Colon (tissue), 2 donors: ENCODE measurements around the gene RFX1.

Source experiments
- FAIRE-seq: peaks from 2 replicates; lab custom pipeline; 2012; peaks lifted over from hg19 to GRCh38; lab: Jason Lieb, UNC
- donor health status: control.
- donor health status: control.

Gene RFX1

GRCh38 chr19:13960863-13961784, 45.0 kb downstream of the RFX1 start:
- no peak for FAIRE-seq

DNA sequence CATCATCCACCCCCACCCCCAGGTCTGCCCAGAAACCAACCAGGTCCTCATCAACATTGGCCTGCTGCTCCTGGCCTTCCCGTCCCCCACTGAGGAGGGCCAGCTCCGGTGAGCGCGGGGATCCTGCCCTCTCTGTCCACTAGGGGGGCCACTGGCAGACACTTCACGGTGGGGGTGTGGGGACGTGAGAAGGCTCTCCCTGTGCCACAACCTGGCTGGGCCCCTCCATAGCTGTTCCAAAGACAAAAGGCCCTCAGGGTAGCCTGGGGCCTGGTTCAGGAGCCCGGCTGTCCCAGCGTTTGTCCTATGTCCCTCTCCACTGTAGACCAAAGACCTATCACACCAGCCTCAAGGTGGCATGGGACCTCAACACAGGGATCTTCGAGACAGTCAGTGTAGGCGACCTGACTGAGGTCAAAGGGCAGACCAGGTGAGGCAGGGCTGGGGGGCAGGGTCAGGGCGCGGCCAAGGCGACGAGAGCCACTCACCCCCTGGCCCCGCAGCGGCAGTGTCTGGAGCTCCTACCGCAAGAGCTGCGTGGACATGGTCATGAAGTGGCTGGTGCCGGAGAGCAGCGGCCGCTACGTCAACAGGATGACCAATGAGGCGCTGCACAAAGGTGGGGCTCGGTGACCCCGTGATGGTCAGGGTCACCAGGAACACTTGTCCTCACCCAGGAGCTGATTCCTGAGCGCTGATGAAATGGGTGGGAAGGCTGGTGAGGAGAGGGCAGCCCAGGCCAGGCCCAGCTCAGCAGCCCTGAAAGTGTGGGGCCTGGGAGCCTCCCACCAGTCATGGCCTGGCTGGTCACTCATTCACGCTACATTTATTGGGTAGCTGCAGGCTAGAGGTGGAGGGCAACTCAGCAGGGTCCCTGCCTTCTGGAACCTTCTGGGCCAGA, 45.9 kb downstream of the RFX1 start:
- FAIRE-seq, result no peak

GRCh38 chr19:13959141-13959961, 46.8 kb downstream of the RFX1 start:
- FAIRE-seq, result no peak

DNA sequence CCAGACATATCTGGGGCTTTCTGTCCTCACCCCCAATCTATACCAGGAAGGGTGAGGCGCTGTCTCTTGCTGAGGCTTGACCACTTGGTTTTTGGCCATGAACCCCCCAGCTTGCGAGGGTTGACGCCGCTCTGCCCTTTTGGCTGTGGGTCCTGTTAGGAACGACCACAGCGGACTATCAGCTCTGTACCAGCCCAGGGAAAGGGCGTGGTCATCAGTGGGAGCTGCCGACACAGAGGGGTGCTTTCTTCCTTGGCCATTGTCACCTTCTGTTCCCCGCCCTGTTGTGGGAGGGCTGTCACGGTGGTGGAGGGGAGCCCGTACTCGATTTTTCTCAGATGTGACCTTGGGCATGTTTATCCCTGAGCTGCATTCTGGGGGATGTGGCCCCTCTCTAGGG, 48.1 kb downstream of the RFX1 start:
- FAIRE-seq, result no peak

DNA sequence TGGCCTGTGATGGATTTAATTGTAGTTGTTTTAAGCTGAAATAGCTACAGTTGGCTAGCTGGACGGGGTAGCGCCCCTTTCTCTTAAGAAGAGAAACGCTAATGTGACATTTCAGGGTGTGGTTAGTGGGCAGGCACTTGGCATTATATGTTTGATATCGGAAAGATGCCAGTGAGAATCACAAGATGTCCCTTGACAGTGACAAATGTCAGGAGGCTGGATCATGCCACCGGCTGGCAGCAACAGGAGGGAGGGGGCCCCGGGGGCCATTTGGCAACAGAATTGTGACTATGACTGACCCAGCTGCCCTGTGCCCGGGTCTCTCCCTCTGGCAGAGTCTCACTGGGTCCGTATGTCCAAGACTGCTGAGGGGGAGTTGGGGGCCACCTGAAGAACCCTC, 49.1 kb downstream of the RFX1 start:
- FAIRE-seq, result no peak

DNA sequence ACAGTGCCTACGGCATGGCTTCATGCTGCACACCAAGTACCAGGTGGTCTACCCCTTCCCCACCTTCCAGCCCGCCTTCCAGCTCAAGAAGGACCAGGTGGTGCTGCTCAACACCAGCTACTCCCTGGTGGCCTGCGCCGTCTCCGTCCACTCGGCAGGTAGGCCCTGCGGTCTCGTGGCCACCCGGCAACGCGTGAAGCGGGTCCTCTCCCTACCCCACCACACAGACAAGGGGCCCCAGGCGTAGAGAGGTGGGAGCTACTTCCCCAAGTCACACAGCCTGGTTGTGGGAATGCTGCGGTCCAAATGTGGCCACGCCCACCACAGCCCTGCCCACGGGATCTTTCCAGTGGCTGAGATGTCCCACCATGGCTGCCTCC, 49.8 kb downstream of the RFX1 start:
- no peak for FAIRE-seq

DNA sequence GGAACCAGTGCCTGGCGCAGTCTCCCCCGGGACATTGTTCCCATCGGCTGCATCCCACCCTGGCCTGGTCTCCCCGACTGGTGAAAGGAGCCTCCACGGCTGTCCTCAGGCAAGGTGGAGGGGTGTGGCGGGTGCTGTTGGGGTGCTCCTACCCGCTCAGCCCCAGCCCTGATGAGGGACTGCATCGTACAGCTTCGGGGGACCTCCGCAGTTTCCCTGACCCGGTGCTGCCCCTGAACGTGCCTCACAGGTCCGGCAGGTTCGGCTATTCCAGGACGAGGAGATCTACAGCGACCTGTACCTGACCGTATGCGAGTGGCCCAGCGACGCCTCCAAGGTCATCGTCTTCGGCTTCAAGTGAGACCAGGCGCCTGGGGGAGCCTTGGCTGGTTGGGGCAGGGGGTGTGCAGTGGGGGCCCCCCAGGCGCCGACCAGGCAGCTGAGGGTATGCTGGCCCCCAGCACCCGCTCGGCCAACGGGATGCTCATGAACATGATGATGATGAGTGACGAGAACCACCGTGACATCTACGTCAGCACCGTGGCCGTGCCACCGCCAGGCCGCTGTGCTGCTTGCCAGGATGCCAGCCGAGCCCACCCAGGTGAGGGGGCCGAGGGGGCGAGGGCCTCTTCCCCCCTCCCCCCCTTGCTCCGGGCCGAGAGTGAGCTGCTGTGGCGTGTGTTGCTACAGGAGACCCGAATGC, 50.3 kb downstream of the RFX1 start:
- no peak for FAIRE-seq

DNA sequence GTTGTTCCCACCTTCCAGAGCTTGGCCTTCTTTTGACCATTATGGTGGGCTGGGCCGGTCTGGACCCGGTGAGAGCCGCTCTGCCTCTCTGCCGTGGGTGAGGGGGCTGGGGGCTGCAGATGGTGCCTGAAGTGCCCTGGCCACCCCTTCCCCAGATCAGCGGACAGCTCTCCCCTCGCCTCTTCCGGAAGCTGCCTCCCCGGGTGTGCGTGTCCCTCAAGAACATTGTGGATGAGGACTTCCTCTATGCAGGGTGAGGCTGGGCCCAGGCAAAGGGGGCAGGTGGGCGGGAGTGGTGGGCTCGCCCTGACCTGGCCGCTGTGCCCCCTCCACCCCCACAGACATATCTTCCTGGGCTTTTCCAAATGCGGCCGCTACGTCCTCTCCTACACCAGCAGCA, 51.9 kb downstream of the RFX1 start:
- FAIRE-seq, result no peak

DNA sequence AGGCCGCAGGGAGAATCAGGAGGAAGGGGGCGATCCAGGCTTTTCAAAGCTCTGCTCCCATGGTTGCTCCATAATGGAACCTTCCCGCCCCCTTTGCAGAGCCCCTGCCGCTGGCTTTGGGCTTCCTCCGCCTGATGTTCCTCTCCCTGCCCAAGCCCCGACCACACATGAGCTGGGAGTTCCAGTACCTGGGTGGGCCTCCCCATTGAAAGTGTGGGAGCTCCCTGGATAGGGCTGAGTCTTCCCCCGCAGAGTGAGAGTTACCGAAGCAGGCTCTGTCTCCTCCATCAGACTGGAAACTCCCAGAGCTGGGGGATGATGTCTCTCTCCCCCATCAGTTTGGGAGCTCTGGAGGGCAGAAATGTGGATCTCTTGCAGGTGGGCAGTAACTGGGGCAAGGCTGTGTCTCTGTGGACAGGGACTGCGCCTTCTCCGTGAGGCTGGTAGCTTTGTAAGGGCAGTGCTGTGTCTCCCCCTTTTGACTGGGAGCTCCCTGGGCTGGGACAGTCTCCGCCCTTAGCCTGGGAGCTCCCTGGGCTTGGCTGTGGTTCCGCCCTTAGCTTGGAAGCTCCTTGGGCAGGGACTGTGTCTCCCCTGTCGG, 53.1 kb downstream of the RFX1 start:
- no peak for FAIRE-seq

DNA sequence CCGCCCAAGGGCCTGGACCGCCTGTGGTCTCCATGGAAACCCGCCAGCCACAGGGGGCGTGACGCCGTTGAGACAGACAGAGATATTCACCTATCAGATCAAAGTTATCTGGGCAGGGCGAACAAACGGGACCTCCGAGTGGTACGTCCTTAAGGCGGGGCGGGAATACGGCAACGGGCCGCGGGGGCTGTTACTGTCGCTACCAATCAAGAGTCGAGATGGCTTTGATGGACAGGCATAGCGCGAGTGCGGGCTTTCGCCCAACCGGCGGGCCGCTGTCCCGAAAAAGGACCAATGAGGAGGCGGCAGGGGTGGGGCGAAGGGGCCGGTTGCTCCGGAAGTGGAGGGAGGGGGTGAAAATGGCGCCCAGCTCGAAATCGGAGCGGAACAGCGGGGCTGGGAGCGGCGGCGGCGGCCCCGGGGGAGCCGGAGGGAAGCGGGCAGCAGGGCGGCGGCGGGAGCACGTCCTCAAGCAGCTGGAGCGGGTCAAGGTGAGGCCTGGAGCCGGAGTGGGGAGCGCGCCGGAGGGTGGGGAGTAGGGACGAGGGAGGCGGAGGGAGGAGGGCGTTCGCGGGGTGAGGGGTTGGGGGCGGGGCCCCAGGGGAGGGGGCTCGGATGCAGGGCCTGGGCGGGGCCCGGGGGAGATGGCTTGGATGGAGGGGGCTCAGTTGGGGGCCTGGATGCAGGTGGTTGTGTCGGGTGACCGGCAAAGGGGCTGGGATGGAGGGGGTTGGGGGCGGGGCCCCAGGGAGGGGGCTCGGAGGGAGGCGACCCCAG, 53.8 kb downstream of the RFX1 start, which contains the start of gene DCAF15:
DCAF15 (plus strand) TSS at position 356 of the 777 bp plus-strand sequence; CDS start at position 360, 4 bp downstream.
- peak; percentile 73 for FAIRE-seq

DNA sequence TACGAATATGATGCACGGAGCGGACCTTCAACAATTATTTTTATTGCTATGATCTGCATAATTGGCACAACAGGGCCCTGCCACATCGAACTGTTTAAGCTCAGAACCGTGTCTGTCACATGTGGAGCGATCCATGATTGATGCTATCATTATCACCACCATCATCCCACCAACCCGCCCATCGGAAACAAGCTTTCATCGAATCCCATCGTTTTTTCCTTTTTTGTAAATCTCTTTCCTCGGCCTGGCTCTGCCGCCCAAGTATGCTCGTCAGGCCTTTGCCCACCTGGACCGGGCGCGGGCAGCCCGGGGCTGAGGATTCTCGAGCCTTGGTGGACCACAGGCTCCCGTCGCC, 54.3 kb downstream of the RFX1 start:
- no peak for FAIRE-seq

DNA sequence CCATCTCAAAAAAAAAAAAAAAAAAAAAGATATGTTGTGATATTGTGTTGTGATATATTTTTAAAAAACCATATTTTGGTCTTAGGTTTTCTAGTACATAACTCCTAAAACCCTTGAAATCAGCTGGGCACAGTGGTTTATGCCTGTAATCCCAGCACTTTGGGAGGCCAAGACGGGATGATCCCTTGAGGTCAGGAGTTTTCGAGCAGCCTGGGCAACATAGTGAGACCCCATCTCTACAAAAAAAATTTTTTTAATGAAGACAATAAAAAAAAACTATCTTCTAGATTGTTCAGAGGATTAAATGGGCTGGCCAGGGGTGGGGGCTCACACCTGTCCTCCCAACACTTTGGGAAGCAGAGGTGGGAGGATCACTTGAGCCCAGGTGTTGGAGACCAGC, 55.1 kb downstream of the RFX1 start:
- no peak for FAIRE-seq

DNA sequence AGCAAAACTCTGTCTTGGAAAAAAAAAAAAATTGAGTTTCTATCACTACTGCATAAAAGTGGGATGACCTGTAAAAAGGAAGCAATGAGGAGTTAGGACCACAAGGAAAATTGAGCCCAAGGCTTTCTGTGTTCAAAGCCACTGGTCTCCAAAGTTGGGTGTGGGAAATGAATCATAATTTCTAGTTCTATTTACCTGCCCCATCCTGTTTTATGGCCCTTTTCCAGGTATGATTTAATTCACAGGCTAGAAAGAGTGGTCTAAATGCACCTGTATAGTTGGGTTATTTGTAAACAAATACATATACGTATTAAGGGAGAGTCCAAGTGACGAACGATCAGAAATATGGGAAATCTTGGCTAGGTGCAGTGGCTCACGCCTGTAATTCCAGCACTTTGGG, 59.7 kb downstream of the RFX1 start:
- no peak for FAIRE-seq

DNA sequence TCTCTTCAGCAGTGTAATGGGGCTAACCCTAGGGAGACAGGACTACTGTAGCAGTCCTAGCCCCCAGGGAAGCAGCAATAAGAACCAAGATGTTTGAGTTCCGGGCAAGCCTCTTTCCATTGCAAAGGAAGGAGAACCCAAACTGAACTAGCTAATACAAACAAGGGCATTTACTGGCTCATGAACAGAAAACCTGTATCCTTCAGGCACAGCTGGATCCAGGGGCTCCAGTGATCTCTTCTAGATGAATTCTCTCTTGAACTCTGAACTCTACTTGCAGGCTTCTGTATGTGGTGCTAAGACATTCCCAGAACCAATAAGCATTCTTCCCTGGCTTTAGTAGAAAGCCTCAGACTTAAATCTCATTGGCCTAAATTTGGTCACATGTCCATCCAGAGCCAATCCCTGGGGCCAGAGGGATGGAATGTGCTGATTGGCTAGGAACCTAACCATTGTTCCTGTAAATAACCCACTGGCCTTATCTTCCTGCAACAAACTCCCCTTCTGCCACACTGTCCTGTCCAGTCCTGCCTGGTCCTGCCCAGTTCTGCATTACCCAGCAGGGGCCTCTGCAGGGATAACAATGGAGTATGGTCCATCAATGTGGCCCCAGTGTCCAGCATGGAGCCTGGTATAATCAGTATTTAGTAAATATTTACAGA, 64.0 kb downstream of the RFX1 start:
- FAIRE-seq, result no peak

- FAIRE-seq, result no peak
Measured at GRCh38 chr19:13938301-13939064, 67.6 kb downstream of the RFX1 start, which contains the start of gene PODNL1. PODNL1 (minus strand) TSS chr19:13938417; CDS start chr19:13938181, 236 bp downstream.

DNA sequence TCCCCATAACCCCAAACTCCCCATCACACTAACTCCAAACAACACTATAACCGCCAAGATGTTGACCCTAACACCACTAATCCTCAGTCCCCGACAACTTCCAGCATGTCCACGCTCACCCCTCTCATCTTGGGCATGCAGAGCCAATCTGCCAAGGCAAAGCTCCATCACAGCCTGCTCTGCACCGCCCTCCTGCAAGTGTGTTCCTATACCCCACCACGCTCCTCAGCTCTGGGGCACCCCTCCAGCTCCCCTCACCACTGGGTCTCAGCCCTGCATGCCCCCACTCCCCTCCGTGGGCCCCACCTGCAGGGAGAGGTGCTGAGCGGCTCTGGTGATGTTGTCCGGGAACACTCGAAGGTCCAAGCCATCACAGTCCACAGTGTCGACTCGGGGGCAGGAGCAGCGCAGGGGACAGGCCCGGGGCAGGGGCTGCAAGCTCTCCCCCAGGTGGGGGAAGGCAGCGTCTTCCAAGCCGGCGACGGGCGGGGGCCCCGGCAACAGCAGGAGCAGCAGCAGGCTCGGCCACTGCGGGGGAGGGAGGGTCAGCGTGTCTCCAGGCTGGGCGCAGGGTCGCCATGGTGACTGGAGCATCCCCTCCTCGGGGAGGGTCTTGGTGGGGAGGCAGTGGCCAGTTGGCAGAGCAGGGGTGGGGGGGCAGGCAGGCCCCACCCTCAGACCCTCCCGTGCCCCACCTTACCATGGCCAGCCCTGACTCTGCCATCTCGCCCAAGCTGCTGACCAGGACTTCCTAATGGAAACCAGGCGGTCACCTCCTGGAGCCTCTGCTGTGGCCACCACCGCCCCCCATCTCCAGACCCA, 68.4 kb downstream of the RFX1 start:
- no peak for FAIRE-seq

DNA sequence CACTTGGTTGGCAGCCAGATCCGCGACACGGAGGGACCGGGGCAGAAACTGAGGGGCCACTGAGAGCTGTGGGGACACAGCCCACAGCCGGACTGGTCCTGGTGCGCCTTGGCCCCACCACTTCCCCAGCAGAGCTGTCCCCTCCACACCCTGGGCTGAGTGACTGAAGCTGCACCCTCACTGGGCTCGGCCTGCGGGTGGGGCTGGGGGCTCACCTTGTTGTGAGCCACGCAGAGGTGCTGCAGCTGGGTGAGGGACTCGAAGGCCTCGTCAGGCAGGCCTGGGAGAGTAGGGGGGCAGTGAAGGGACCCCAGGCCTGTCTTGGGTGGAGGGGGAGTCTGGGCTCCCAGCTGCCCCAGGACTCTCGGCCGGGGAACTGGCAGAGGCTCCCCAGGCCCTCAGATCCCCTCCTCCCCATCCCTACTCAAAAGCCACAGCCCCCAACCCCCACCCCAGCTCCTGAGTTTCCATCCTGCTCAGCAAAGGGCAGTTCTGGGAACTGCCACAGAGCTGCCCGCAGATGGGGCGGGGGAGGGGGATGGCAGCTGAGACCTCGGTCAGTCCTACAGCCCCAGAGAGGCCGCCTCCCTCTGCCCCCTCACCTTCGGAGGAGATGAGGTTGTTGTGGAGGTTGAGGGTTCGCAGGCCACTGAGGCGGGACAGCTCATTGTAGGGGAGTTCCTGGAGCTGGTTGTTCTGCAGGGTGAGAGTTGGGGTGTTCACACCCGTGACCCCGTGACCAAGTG, 70.2 kb downstream of the RFX1 start:
- FAIRE-seq, result no peak
